SU-DHL-6 (cell line): ENCODE measurements around the gene CTNND2.

Source experiments
- H2AFZ ChIP-seq: fragments of 200-600 bp; sonication (generic); 2 replicates; pipeline ENCODE4 v1.6.1; 2014; ENCODE audit warnings: low read depth, mild to moderate bottlenecking, moderate library complexity, mixed read lengths, antibody characterized with exemption, low read length; ENCODE audit not compliant: severe bottlenecking
- H3F3A ChIP-seq: fragments of 200-600 bp; shearing (Covaris generic); 2 replicates; pipeline ENCODE4 v1.6.0; 2016; ENCODE audit warnings: antibody characterized with exemption, mild to moderate bottlenecking; ENCODE audit not compliant: insufficient read depth
- H3K27ac ChIP-seq: fragments of 200-600 bp; sonication (generic); 2 replicates; pipeline ENCODE4 v1.5.1; 2016; ENCODE audit warnings: low read depth, mild to moderate bottlenecking, low read length, moderate library complexity, mixed read lengths
- H3K27me3 ChIP-seq: fragments of 200-600 bp; sonication (generic), shearing (Covaris generic); 2 replicates; pipeline ENCODE4 v1.6.0; 2014; ENCODE audit warnings: mild to moderate bottlenecking, low read length
- H3K36me3 ChIP-seq: fragments of 200-600 bp; sonication (generic); 2 replicates; pipeline ENCODE4 v1.6.1; 2014; ENCODE audit warnings: mild to moderate bottlenecking, low read length, mixed read lengths
- H3K4me2 ChIP-seq: fragments of 300-600, 200-600 bp; shearing (Covaris generic), sonication (generic); 2 replicates; pipeline ENCODE4 v1.6.0; 2014; ENCODE audit warnings: low read length, low read depth, mild to moderate bottlenecking; ENCODE audit not compliant: poor library complexity, severe bottlenecking
- H3K4me3 ChIP-seq: fragments of 200-600 bp; sonication (generic); 2 replicates; pipeline ENCODE4 v1.5.1; 2014; ENCODE audit warnings: antibody characterized with exemption, low read length, mild to moderate bottlenecking, mixed read lengths; ENCODE audit not compliant: insufficient read depth, poor library complexity, severe bottlenecking
- H3K79me2 ChIP-seq: fragments of 200-600 bp; sonication (generic); 2 replicates; pipeline ENCODE4 v1.6.1; 2014; ENCODE audit warnings: mild to moderate bottlenecking, low read length, moderate library complexity; ENCODE audit not compliant: insufficient read depth
- H3K9ac ChIP-seq: fragments of 200-600 bp; sonication (generic); 2 replicates; pipeline ENCODE4 v1.7.0; 2014; ENCODE audit warnings: mild to moderate bottlenecking, low read length
- H3K9me2 ChIP-seq: fragments of 200-600 bp; sonication (generic); replicated peaks from 2 replicates; pipeline ENCODE4 v1.6.1; 2014; ENCODE audit warnings: low read length; ENCODE audit not compliant: insufficient read depth
- H3K9me3 ChIP-seq: fragments of 200-600 bp; sonication (generic); 2 replicates; pipeline ENCODE4 v1.6.1; 2014; ENCODE audit warnings: low read length, mixed read lengths; ENCODE audit not compliant: insufficient read depth
- H4K20me1 ChIP-seq: fragments of 200-600 bp; sonication (generic); 2 replicates; pipeline ENCODE4 v1.6.1; 2014; ENCODE audit warnings: low read depth, mild to moderate bottlenecking, antibody characterized with exemption, low read length, moderate library complexity, mixed read lengths
- CTCF ChIP-seq: fragments of 200-600 bp; sonication (generic); IDR thresholded peaks from one replicate; pipeline ENCODE4 v1.5.1; 2017; ENCODE audit warnings: antibody characterized with exemption, mild to moderate bottlenecking, low read length, moderate library complexity; ENCODE audit not compliant: insufficient read depth, poor library complexity, severe bottlenecking
- EZH2phosphoT487 ChIP-seq: fragments of 200-600 bp; sonication (generic), shearing (Covaris generic); conservative IDR thresholded peaks from 2 replicates; pipeline ENCODE4 v1.6.1; 2018; ENCODE audit warnings: mild to moderate bottlenecking, antibody characterized with exemption, low read length, moderate library complexity, mixed read lengths

Gene CTNND2

GRCh38 chr5:10981932-10982331 is 922.3 kb downstream of the CTNND2 start:
- no peak overlapping the region for H3K4me2 ChIP-seq
- H3K79me2 ChIP-seq = no peaks in the 10 kb centered on the region
- no peak overlapping the region for H2AFZ ChIP-seq
- H3K9me3 ChIP-seq = no peaks in the 10 kb centered on the region
- no peak overlapping the region for H3K27ac ChIP-seq
- H3K27me3 ChIP-seq = peaks cover 4% of the 10 kb centered on the region; the same call in 1 of the 2 replicates
- no peak overlapping the region for H3K9ac ChIP-seq
- H4K20me1 ChIP-seq = no peaks in the 10 kb centered on the region
- no peaks in the 10 kb centered on the region for H3K36me3 ChIP-seq
- H3K9me2 ChIP-seq = no peaks in the 10 kb centered on the region
- no peak overlapping the region for H3K4me3 ChIP-seq
- no peaks in the 10 kb centered on the region for H3F3A ChIP-seq
- TF ChIP-seq EZH2phosphoT487 = no peak
- TF ChIP-seq CTCF = no peak

DNA sequence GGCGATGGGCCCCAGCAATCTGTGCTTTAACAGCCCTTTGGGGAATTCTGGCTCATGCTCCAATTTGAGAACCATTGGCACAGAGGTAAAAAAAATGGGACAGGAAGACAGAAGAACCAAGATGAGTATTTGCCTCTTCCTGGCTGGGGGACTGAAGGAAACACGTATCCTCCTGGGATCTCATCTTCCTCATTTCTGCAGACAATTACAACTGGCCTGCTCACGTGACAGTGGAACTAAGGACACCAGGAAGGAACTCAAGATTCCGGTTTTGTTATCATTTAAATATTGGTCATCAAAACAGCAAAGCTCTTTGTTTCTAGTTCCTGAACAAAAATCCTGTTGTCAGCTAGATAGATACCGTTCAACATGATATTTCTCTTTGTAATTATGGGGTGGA is 927.2 kb downstream of the CTNND2 start:
- Histone ChIP-seq H3F3A (no peaks in the 10 kb centered on the region), H3K27me3 (0 out of 2 replicates have a peak, but pooled peaks cover 3% of the 10 kb centered on the region), H4K20me1 (no peaks in the 10 kb centered on the region), H3K27ac (no peak overlapping the region), H2AFZ (no peak overlapping the region), H3K4me3 (no peak overlapping the region), H3K9me2 (no peaks in the 10 kb centered on the region), H3K9ac (no peak overlapping the region), H3K79me2 (no peaks in the 10 kb centered on the region), H3K9me3 (no peaks in the 10 kb centered on the region), H3K4me2 (no peak overlapping the region), H3K36me3 (no peaks in the 10 kb centered on the region)
- TF ChIP-seq CTCF = no peak
- TF ChIP-seq EZH2phosphoT487 = no peak

- Histone ChIP-seq H3K9me3 (no peaks in the 10 kb centered on the region), H3F3A (no peaks in the 10 kb centered on the region), H2AFZ (no peak overlapping the region), H4K20me1 (no peaks in the 10 kb centered on the region), H3K27me3 (0 out of 2 replicates have a peak, but pooled peaks cover 3% of the 10 kb centered on the region), H3K36me3 (no peaks in the 10 kb centered on the region), H3K9me2 (no peaks in the 10 kb centered on the region), H3K4me2 (no peak overlapping the region), H3K27ac (no peak overlapping the region), H3K79me2 (no peaks in the 10 kb centered on the region), H3K9ac (no peak overlapping the region), H3K4me3 (no peak overlapping the region)
- no peak for TF ChIP-seq CTCF
- no peak for TF ChIP-seq EZH2phosphoT487
These were observed 928.3 kb downstream of the CTNND2 start for GRCh38 chr5:10975945-10976344.

- no peaks in the 10 kb centered on the region for H3K36me3 ChIP-seq
- TF ChIP-seq CTCF (no peak), EZH2phosphoT487 (no peak)
- no peak overlapping the region for H3K4me3 ChIP-seq
- H2AFZ ChIP-seq = no peak overlapping the region
- no peaks in the 10 kb centered on the region for H3K9me2 ChIP-seq
- no peaks in the 10 kb centered on the region for H4K20me1 ChIP-seq
- no peaks in the 10 kb centered on the region for H3K79me2 ChIP-seq
- no peak overlapping the region for H3K27ac ChIP-seq
- no peak overlapping the region for H3K4me2 ChIP-seq
- H3F3A ChIP-seq = no peaks in the 10 kb centered on the region
- H3K9me3 ChIP-seq = no peaks in the 10 kb centered on the region
- H3K27me3 ChIP-seq = 0 out of 2 replicates have a peak, but pooled peaks cover 3% of the 10 kb centered on the region
- H3K9ac ChIP-seq = no peak overlapping the region
These were observed 929.4 kb downstream of the CTNND2 start for GRCh38 chr5:10974850-10975249.
